ENCODE data around the gene CCDC83.

Gene CCDC83

DNA sequence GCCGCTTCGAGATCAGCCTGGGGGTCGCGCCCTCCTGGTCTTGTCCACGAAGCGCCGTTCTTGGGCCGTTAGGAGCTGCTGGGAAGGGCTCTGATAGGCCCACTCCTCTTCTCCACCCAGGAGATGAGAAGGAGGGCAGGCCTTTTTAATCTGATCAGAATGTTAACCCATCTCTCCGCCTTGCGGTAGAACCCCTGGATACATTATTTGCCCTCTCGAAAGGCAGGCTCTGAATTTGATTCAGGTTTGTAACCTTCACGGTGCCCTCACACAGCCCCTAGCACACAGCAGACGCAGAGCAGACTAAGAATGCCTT is at the start of gene CCDC83:
Gene CCDC83 (plus strand): TSS at position 43 of the 316 bp plus-strand sequence. CDS start 9,741 bp downstream, outside the sequence.
- DNase-seq = peak; percentile 7

DNA sequence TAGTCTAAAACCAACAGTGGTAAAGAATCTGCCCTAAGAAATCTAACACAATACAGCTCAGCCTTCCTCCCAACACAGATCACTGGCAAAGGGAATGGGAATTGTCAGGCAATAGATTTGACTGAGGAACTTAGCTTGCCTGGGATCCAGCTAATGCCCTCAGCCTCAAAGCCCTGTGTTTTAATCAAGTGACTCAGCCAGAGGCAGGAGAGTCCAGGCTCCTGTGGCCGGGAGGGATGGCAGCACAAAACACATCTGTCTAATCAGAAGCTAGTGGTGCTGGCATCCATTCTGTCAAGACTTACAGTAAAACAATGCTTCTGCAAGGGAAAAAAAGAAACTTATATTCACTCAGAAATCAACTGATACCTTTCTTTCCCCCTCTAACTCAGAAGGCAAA is 49.8 kb upstream of the CCDC83 start:
- peak; percentile 20 for DNase-seq

DNA sequence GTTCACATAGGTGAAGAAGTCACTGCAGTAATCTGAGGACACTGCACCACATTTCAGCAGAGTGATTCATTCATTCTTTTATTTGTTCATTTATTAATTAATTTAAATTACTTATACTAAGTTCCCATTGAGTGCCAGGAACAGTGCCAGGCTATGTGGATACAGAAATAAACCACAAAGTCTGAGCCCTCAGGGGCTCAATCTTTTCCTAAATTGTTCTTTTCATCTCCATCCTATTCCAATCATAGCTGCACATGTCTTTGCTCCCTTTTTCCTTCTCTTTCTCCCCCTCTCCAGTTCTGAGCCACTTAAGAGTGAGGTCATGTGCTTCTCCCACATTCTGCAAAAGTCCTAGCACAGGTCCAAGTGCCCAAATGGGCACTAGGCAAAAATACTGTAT is 49.2 kb upstream of the CCDC83 start:
- DNase-seq = no peak

DNA sequence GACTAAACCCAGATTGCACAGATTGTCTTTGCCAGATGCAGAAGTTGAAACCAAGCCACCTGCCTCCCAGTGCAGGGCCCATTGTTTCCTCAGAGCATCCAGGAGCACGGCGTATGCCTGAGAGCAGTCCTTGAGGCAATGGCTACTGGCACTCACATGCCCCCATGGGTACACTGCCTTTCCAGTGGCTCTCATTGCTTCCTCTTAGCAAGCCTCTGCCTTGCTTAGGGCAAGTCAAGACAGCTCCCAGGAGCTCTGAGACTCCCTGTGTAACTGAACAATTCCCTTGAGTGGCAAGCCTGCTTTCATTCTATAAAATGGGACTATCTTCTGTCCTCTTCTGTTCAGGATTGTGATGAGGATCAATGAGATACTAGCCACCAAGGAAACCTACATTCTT is 48.3 kb upstream of the CCDC83 start:
- DNase-seq = no peak

DNA sequence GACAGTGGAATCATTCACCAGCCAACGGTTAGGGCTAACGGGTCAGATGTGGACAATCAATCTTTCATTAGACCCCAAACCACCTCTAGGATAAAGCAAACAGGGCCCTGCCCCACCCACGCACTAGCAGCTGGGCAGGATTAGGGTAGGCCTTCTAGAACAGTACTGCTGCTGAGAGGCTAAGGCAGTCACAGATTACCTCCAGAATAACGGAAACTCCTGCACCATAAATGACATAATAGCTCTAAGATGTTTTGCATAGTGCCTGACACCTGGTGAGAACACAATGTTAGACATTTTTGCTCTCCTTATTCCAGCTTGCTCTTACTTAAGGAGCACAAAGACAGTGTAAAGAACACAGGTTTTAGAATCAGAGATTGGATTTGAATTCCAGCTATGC is 46.0 kb upstream of the CCDC83 start:
- DNase-seq = no peak

DNA sequence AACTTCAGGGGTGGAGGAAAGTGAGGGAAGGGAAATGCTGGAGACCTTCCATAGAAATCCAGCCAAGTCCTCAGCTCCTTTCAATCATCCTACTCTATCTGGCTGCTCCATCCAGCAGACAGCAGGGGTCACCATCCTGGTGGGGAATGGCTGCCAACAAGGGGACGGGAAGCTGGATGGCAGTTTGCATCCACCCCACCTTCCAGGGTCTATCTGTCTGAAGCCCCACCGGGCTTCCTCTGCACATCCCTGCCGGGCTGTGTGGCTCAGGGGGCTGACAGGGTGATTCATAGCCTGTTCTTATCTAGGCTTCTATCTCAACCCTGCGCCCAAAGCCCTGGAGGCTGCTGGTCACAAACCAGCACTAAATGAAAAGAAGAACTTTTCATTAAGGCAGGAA is 45.3 kb upstream of the CCDC83 start:
- DNase-seq = peak; percentile 30

DNA sequence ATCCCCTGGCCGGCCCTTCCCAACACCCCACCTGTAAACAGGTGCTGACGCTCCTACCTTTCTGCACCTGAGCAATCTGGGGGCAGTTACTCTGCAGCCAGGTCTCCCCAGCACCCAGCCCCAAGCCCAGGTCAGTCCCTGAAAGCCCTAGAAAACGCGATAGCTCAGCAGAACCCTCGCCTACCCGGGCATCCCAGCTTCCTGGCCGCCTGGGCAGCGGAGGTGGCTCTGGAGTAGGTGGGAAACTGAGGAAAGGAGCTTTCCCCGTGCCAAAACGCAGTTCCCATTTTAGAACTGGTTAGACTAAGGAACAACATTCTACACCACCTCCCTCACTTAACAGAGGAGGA is 44.7 kb upstream of the CCDC83 start:
- no peak for DNase-seq

DNA sequence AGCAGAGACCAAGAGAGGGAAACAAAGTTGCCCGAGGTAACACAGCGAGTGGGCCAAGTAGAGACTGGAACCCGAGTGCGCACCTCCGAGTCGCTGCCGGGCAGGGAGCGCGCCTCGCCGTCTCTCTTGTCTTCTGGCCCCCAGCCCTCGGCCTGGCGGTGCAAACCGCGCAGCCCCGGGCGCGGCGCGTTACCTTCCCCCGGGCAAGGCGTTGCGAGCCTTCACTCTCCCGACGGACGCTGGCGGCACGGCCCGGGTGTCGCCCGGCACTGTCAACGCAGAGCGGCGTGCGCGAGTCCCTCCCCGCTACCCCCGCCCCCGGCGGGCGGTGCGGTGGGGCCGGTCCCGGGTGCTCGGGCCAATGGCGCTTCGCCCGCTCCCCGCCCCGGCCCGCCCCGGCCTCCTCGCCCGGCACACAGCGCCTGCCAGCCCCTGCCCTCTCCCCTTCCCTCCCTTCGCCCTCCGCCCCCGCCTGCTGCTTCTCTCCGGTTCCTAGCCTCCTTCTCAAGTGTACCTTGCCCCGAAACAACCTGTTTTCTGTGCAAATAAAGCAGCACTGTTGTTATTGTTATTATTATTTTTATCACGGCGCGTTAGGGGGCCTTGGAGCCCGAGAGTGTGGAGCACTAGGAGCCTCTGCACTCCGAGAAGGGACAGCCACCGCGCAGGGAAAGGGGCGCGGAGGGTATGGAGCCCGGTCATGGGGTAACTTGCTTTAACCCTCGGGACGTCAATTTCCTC is 44.1 kb upstream of the CCDC83 start, which contains the start of gene SYTL2:
Gene SYTL2 (minus strand): TSS at position 271 of the 741 bp plus-strand sequence. CDS start 53,416 bp downstream, outside the sequence.
- peak; percentile 41 for DNase-seq

DNA sequence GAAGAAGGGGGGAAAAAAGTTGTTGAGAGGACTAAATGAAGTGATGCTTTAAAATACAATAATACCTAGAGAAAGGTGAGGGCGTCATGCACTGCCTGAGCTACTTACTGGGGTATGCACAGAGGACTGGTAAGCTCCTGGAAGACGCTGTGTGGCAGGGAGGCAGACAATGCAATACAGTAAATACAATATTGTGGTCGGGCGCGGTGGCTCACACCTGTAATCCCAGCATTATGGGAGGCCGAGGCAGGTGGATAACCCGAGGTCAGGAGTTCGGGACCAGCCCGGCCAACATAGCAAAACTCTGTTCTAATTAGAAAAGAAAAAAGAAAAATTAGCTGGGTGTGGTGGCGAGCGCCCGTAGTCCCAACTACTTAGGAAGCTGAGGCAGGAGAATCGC is 43.6 kb upstream of the CCDC83 start:
- no peak for DNase-seq

DNA sequence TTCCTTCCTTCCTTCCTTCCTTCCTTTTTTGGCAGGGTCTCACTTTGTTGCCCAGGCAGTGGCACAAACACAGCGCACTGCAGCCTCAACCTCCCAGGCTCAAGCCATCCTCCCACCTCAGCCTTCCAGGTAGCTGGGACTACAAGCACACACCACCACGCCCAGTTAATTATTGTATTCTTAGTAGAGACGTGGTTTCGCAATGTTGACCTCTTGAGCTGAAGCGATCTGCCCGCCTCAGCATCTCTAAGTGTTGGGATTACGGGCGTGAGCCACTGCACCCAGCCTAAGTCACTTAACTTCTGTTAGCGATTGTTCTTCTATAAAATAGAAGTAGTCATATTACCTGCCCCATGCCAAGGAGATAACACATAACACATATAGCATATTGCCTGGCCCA is 41.5 kb upstream of the CCDC83 start:
- no peak for DNase-seq

DNA sequence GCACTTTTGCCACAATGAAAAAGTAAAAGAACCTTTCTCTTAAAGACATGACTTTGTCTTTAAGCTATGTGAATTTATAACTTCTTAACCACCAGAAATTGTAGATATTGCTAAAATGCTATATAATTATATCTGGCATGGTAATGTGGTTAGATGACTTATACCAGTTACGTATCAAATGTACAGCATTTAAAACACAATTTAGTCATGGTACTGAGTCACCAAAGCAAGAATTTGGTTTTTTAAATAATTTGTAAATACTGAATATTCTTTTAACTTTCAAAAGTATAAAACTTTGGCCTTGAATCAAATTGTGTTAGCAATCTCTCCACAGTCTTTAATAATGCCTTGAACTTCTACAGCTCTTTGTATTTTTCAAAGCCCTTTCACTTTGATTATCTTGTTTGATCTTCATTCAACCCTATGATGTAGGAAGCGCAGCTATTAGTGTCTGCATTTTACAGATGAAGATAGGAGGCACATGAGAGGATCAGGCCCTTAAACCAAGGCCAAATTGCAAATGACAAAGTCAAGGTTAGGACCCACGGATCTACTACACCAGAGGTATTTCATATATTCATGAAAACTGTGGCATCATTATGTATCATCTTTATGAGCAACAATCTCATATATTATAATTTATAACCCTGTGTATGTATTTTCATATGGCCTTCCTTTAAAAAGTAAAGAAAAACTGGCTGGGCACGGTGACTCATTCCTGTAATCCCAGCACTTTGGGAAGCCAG is 39.8 kb upstream of the CCDC83 start:
- DNase-seq = peak; percentile 94

DNA sequence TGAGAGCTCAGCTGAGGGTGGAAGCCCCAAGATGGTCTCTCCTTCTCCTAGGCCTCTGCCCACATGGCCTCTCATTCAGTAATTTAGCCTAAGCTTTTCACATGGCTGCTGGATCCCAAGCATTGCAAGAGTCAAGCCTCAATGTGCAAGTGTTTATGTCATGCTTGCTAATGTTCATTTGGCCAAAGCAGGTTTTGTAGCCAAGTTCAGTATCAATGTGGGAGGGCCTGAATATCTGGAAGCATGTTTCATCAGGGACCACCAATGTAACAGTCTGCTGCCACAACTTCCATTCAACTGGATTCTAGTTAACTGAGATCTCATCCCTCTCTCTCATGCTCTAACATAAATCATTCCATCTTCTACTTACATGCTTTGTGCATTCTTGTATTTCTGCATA is 35.7 kb upstream of the CCDC83 start:
- DNase-seq = peak; percentile 52

DNA sequence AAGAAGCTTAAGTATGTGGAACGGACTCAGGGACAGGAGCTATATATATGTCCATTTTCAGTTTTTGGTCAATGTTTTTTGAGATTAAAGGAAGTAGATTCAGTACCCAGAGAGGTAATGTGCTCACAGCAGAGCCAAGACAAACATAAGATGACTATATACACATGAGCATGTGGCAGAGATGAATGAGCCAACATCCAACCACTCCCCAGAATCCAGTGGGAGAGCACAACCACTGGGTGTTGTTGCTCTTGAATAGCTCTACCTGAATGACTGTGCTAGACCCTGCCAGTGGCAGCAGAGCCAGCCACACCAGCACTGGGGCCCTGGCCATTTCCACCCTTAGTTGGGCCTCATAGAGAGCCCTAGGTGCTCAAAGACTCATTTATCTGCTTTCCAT is 33.5 kb upstream of the CCDC83 start:
- peak; percentile 47 for DNase-seq

DNA sequence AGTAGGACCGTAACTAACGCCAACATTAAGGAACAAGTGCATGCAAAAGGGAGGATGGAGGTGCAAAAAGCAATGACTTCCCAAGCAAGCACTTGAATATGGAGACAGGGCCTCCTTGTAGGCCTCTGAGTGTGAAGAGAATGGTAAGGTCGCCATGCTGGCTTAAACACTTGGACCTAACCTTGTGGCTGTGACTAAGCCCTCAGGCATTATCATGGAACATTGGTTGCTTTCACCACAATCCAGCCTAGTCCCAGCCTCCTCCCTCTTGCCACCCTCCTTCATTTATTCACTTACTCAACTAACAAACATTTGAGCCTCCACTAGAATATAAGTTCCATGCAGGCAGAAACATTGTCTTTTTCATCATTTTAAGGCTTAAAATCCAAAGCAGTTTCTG is 32.4 kb upstream of the CCDC83 start:
- DNase-seq = peak; percentile 62

DNA sequence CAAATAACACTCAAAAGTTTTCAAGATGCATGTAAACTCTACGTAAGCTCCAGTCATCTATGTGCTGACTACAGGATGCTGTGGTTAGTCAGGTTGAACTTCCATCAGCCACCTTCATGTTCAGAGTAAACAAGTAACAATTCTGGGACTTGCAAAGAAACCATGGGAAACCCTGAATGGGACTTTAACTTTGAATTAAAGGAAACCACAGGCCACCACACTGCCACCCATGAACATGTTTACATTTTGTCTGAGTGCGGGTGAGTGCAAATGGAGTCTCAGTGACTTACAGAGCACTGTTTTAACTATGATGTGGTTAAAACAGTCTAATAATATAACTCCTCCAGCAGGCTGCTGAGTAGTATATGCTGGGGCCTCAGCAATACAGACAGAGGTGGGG is 31.4 kb upstream of the CCDC83 start:
- no peak for DNase-seq

DNA sequence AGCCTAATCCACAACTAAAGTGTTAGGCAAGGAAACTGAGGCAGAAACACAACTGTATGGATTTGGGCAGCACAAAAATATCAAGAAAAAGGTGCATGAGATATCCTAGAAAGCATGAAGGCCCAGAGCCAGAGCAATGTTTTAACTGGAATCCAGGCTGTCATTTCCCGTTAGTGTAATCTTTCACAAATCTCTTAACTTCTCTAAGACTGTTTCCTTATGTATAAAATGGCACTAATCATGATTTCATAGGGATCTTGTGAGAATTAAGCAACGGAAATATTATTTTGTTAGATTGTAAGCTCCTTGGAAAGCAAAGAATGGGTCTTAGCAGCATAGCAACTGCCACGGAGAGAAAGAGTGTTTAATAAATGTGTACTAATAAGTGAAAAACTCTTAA is 29.6 kb upstream of the CCDC83 start:
- DNase-seq = no peak

DNA sequence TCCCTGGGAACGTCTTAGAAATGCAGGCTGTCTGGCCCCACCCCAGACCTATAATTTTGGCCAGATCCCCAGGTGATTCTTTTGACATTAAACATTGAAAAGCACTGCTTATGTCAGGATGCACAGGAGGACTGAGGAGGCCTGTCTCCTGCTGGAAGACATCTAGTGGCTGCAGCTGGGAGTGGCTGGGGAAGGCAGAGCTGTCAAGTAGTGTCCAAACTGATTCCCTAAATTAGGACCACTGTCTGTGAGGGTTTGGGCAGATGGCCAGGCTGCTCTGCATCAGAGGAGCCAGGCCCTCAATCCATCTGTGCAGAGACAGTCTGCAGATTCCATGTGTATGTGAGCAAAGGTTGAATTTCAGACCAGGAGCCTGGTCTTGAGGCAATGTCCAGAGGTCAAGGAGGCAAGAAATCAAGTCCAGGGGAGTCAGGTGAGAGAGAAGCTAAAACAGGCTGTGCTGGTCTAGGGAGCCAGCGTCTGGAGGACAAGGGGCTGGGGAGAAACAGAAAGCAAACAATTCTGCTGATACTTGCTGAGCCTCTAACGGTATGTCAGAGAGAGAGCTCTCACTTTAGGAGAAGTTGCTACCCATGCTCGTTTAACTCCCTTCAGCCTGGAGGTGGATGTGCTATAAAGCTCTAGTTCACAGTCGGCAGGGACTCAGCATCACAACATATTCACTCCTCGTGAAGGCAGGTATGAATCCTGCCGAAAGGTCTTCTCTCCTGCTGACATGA is 28.9 kb upstream of the CCDC83 start:
- peak; percentile 71 for DNase-seq

DNA sequence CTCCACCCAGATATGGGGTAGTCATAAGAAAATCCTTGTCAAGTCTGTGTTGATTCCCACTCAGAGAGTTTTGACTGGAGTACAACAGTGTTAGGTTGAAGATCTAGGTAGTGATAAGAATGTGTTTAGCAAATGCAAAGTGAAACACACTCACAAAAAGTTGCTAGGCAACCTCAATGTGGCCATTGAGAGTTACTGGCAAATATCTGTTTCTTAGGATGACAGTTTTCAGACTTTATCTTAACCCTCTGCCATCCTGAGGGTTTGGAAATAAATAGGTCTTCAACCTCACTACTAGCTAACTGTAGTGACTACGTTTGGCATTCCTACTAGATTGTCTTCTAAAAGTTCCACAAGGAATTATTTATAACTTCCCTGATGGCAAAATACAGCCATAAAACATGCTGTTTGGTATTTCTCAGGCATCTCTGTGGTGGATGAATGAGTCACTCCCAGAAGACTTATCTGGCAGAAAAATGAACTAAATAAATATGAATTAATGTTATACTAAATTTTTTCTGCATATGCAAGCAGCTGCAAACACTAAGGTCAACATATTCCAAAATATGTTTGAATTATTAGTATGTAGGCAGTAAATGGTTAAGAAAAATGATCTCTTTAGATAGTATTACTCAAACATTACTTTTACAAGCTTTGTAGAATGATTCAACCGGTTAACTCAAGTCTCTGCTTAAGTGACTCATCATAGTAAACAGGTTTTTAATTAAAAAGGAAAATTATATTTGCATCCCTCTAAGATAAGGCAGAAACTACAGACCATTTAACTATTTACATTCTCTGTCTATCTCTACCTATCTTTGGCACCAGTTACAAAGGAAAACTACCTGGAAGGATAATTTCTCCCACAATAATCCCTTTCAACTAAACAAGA is 27.2 kb upstream of the CCDC83 start:
- peak; percentile 97 for DNase-seq

DNA sequence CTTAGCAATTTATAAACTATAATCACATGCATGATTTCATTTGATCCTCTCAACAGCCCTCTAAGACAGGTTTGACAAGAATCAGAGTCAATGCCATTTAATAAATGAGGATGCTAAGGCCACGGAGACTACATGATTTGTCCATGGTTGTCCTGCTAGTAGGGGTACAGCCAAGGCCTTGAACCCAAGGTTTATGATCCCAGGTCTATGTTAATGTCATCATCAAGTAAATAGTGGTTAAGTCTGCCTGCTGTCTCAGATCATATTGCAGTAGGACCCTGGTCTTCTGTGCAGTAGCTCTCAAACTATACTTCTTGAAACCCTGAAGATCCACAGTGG is 26.6 kb upstream of the CCDC83 start:
- DNase-seq = no peak

DNA sequence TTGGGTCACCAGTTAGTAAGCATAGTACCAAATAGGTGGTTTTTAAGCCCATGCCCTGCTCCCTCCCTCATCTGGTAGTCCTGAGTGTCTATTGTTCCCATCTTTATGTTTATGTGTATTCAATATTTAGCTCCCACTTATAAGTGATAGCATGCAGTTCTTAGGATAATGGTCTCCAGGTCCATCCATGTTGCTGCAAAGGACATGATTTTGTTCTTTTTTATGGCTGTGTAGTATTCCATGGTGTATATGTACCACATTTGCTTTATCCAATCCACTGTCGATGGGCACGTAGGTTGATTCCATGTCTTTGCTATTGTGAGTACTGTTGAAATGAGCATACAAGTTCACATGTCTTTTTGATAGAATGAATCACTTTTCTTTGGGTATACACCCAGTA is 26.0 kb upstream of the CCDC83 start:
- DNase-seq = no peak

DNA sequence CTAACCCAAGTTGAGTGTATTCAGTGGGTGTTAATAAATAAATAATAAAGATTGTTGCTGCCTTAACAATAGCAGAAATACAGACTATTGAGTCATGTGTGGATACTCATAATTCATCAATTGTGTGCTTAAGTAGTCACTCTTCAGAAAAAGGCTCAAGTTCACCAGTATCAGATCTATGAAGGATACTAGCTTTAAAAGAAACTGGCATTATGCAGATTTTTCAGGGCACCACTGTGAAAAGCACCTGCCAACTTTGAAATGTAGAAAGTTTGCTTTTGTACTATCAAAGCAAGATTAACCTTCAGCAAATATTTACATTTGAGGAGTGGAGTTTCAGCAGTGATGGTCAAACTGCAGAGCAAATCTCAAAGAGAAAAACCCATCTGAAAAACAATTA is 24.1 kb upstream of the CCDC83 start:
- DNase-seq = no peak

DNA sequence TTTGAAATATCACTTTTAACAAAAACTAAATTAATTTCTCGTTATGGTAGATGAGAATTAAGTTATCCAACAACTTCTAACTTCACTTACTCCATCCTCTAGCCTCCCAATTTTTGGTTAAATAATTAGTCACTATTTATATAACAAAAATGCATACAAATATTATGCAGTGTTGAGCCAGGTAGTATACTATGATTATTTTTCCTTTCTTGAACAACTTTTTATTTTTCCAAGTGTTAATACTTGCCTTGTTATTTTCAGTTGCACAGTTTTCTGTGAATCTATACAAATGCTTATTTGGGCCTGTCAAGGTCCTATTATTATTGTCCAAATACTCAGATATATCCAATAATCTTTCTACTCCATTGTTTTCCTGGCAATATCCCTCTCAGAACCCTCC is 19.9 kb upstream of the CCDC83 start:
- no peak for DNase-seq

DNA sequence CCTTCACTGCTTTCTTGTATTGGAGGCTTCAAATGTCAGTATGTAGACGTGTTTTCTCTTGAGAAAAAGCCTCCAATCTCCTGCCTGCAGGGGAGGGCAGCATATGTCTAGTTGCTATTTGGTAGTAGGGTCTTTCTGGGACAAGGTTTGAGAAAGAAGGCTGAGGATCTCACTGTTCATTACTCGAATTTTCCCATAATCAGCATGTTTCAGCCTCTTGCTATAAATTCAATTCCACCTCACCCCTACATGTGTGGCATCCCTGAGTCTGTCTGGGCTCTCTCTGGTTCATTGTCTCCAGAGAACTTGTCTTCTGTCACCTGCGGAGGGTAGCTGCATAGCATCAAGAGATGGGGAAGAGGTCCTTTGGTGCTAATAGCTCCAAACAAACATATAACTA is 19.5 kb upstream of the CCDC83 start:
- DNase-seq = no peak

Measured in fibroblast of upper back skin (primary cell).